Measurements from ENCODE around the gene ZNF581.
A peak's percentile ranks its signal among the peaks of the same experiment; 100 is the strongest.

Gene ZNF581

GRCh38 chr19:55626350-55626749 lies 17.1 kb upstream of the ZNF581 start:
- DNase-seq (ENCODE audit: low read depth), result no peak

GRCh38 chr19:55632463-55632834 lies 11.0 kb upstream of the ZNF581 start:
- DNase-seq (ENCODE audit: low read depth), result peak; percentile 94

DNA sequence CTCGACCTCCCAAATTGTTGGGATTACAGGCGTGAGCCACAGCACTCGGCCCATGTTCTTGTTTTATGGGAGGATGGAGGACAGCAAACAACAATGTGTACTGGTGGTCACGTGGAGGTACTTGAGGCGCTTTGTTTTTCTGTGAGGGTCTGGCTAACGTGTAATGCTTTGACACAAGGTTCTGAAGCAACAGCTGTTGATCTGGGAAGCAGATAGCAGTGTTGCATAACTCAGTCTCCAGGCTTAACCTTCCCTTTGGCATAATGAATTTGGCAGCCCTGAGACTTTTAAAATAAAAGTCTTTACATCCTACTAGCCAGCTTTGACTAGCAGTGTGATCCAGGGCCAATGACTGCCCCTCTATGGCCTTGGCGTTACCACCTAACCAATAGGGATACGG lies 9.6 kb upstream of the ZNF581 start:
- DNase-seq (ENCODE audit: low read depth), result peak; percentile 64

GRCh38 chr19:55635334-55635717 lies 8.1 kb upstream of the ZNF581 start:
- DNase-seq (ENCODE audit: low read depth), result no peak

- DNase-seq (ENCODE audit: low read depth), result no peak
Measured at GRCh38 chr19:55635856-55636440, 7.5 kb upstream of the ZNF581 start.

GRCh38 chr19:55636723-55637122 lies 6.7 kb upstream of the ZNF581 start:
- DNase-seq (ENCODE audit: low read depth), result no peak

- no peak for DNase-seq (ENCODE audit: low read depth)
Measured at GRCh38 chr19:55637534-55637933, 5.9 kb upstream of the ZNF581 start.

- DNase-seq (ENCODE audit: low read depth), result peak; percentile 33
Measured at GRCh38 chr19:55638864-55639359, 4.5 kb upstream of the ZNF581 start.

GRCh38 chr19:55640043-55640576 lies 3.3 kb upstream of the ZNF581 start:
- DNase-seq (ENCODE audit: low read depth), result peak; percentile 73

DNA sequence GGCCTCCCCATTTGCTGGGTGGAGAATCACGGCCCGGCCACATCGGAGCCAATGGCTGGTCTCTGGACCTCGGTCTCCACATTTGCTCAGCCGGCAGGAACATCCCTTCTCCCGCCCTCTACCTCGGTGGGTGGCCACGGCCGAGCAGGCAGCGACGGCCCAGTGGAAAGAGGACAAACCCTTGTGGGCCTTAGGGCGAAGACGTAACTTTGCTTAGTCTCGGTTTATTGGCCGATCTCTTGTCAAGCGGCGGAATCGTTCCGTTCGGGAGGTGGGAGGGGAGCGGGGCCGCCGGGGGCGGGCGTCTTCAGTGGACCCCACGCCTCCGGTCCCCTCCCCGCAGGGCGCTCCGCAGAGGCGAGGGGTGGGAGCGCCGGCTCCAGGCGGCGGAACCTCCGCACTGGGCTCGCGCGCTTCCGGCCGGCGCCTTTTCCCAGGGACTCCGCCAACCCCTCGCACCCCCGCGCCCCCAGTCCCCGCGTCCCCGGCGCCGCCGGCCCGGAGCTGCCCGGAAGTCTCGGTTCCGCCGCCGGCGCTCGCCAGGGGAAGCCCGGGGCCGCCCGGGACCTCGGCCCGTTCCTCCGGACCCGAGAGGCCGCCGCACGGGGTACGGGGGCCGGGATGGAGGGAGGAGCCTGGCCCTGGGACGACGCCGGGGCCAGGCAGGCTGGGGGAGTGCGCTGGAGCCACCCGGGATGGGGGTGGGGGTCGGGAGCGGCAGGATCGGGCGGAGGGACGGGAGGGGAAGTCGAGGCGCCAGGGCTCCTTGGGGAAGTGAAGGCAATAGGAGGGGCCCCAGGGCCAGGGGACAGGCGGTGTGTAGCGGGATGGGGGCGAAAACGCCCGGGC lies 2.6 kb upstream of the ZNF581 start, which contains the start of gene ZNF580:
Gene ZNF580 (plus strand): TSS at position 426 of the 849 bp plus-strand sequence. CDS start 1,507 bp downstream, outside the sequence.
- DNase-seq (ENCODE audit: low read depth), result peak; percentile 85

GRCh38 chr19:55641426-55642152 lies 1.9 kb upstream of the ZNF581 start:
- peak; percentile 49 for DNase-seq (ENCODE audit: low read depth)

GRCh38 chr19:55642153-55643002 lies 1.1 kb upstream of the ZNF581 start:
- peak; percentile 18 for DNase-seq (ENCODE audit: low read depth)

DNA sequence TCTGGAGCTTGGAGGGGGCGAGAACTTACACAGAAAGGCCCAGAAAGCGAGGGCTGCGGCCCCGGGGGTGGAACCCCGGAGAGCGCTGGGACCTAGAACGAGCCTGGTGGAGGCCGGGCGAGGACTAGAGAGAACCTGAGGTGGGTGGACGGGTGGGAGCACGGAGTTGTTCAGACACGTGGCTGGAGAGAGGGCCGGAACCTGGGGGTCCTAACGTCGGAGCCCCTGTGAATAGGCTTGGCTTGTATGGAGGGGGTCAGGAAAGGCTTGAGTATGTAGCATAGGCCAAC lies 383 bp downstream of the ZNF581 start:
- no peak for DNase-seq (ENCODE audit: low read depth)

GRCh38 chr19:55644191-55644833 lies 863 bp downstream of the ZNF581 start:
- DNase-seq (ENCODE audit: low read depth), result no peak

DNA sequence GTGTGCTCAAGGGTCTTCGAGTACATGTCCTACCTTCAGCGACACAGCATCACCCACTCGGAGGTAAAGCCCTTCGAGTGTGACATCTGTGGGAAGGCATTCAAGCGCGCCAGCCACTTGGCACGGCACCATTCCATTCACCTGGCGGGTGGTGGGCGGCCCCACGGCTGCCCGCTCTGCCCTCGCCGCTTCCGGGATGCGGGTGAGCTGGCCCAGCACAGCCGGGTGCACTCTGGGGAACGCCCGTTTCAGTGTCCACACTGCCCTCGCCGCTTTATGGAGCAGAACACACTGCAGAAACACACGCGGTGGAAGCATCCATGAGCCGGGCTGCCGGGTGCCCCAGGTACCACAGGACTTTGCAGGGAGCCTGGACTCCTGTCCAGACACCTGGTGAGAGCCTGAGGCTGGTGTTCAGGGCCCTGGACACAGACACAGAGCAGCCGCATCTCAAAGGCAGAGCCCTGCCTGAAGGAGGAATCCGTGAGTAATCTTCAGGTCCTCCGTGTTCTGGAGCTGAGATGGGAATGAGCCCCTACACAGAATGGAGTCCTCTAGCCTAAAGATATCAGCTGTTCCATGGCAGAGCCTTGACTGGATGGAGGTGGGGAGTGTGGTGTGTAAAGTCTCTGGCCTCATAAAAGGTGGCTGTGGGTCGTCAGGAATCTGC lies 1.5 kb downstream of the ZNF581 start:
- no peak for DNase-seq (ENCODE audit: low read depth)

DNA sequence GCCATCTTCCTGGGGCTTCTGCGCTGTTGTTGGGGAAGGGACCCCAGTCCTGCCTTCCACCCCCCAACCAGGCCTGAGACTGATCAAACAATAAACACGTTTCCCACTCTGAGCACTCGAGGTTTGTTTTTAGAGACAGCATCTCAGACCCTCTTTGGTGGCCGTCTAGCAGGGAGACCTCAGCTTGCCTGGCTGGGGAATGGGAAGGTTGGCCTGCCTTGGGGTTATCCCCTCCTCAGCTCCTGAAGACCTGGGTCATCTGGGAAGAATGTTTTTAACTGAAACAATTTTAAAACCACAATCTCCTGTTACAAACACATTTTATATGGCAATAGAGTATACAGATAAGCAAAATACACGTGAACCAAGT lies 2.0 kb downstream of the ZNF581 start:
- DNase-seq (ENCODE audit: low read depth), result no peak

GRCh38 chr19:55646889-55647731 lies 3.7 kb downstream of the ZNF581 start:
- DNase-seq (ENCODE audit: low read depth), result no peak

- peak; percentile 79 for DNase-seq (ENCODE audit: low read depth)
Measured at GRCh38 chr19:55647732-55648584, 4.5 kb downstream of the ZNF581 start, which contains the start of gene CCDC106. Gene CCDC106 (plus strand): TSS chr19:55648212. CDS start chr19:55649047, 835 bp downstream.
